ENCODE results near the gene WNT7A.

The WNT7A gene

GRCh38 chr3:13796701-13797460, 83.0 kb downstream of the WNT7A start:
- TF ChIP-seq, protein P1, sequence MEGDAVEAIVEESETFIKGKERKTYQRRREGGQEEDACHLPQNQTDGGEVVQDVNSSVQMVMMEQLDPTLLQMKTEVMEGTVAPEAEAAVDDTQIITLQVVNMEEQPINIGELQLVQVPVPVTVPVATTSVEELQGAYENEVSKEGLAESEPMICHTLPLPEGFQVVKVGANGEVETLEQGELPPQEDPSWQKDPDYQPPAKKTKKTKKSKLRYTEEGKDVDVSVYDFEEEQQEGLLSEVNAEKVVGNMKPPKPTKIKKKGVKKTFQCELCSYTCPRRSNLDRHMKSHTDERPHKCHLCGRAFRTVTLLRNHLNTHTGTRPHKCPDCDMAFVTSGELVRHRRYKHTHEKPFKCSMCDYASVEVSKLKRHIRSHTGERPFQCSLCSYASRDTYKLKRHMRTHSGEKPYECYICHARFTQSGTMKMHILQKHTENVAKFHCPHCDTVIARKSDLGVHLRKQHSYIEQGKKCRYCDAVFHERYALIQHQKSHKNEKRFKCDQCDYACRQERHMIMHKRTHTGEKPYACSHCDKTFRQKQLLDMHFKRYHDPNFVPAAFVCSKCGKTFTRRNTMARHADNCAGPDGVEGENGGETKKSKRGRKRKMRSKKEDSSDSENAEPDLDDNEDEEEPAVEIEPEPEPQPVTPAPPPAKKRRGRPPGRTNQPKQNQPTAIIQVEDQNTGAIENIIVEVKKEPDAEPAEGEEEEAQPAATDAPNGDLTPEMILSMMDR (conservative IDR thresholded peaks at IDR 0.05; ENCODE audit: low read length): no peak
- no peak for TF ChIP-seq EZH2phosphoT487 (IDR thresholded peaks at IDR 0.05; ENCODE audit: borderline replicate concordance)
- H3K36me3 ChIP-seq (ENCODE audit: insufficient read depth, low read length): no peaks in the 10 kb centered on the region
- H3K27me3 ChIP-seq (ENCODE audit: insufficient read depth, low read length, poor library complexity, severe bottlenecking): no peaks in the 10 kb centered on the region
- H3F3A ChIP-seq (ENCODE audit: low read depth): no peaks in the 10 kb centered on the region
- H4K20me1 ChIP-seq (ENCODE audit: insufficient read depth, low read length, poor library complexity, severe bottlenecking): no peaks in the 10 kb centered on the region
- H3K9me3 ChIP-seq (ENCODE audit: insufficient read depth, low read depth, low read length): no peaks in the 10 kb centered on the region
- H2AFZ ChIP-seq (ENCODE audit: low read length): no peak overlapping the region
- H3K4me2 ChIP-seq (ENCODE audit: low read depth, low read length, poor library complexity, severe bottlenecking): no peak overlapping the region
- no peaks in the 10 kb centered on the region for H3K4me1 ChIP-seq (ENCODE audit: insufficient read depth, low read length, poor library complexity, severe bottlenecking)
- no peaks in the 10 kb centered on the region for H3K9me2 ChIP-seq (replicated peaks; ENCODE audit: low read depth, low read length)
- no peaks in the 10 kb centered on the region for H3K79me2 ChIP-seq (ENCODE audit: insufficient read depth, low read length)
- H3K9ac ChIP-seq (ENCODE audit: low read depth, low read length, poor library complexity, severe bottlenecking): no peak overlapping the region
- no peak overlapping the region for H3K4me3 ChIP-seq (ENCODE audit: low read length, poor library complexity, severe bottlenecking)

DNA sequence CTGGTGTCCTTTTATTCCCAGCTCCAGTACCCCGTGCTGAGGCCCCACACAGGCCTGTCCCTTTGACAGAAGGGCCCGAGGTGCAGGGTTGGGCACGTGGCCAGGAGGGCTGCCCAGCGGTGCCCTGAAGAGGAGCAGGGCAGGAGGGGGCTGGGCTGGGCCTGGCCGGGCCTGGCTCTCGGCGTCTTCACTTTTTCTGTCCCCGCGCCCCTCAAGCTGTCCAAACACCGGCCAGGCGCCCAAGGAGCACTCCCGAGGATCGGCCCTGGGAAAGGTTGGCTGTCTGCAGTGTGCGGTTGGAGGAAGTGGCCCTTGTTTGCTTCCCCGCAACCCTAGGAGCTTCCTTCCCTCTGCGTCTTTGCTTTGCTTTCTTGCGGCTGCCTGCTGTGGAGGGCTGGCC, 84.1 kb downstream of the WNT7A start:
- Histone ChIP-seq H3K9me2 (replicated peaks; ENCODE audit: low read depth, low read length) (no peaks in the 10 kb centered on the region), H3K27me3 (ENCODE audit: insufficient read depth, low read length, poor library complexity, severe bottlenecking) (no peaks in the 10 kb centered on the region), H3K4me2 (ENCODE audit: low read depth, low read length, poor library complexity, severe bottlenecking) (no peak overlapping the region), H3K9me3 (ENCODE audit: insufficient read depth, low read depth, low read length) (no peaks in the 10 kb centered on the region), H4K20me1 (ENCODE audit: insufficient read depth, low read length, poor library complexity, severe bottlenecking) (no peaks in the 10 kb centered on the region), H3K4me3 (ENCODE audit: low read length, poor library complexity, severe bottlenecking) (no peak overlapping the region), H3K4me1 (ENCODE audit: insufficient read depth, low read length, poor library complexity, severe bottlenecking) (no peaks in the 10 kb centered on the region), H3K36me3 (ENCODE audit: insufficient read depth, low read length) (no peaks in the 10 kb centered on the region), H3K79me2 (ENCODE audit: insufficient read depth, low read length) (no peaks in the 10 kb centered on the region), H2AFZ (ENCODE audit: low read length) (no peak overlapping the region), H3K9ac (ENCODE audit: low read depth, low read length, poor library complexity, severe bottlenecking) (no peak overlapping the region), H3F3A (ENCODE audit: low read depth) (no peaks in the 10 kb centered on the region)
- TF ChIP-seq EZH2phosphoT487 (IDR thresholded peaks at IDR 0.05; ENCODE audit: borderline replicate concordance): no peak
- TF ChIP-seq, protein P1 (conservative IDR thresholded peaks at IDR 0.05; ENCODE audit: low read length): no peak

- Histone ChIP-seq H3F3A (ENCODE audit: low read depth) (no peaks in the 10 kb centered on the region), H3K4me2 (ENCODE audit: low read depth, low read length, poor library complexity, severe bottlenecking) (no peak overlapping the region), H3K4me1 (ENCODE audit: insufficient read depth, low read length, poor library complexity, severe bottlenecking) (no peaks in the 10 kb centered on the region), H2AFZ (ENCODE audit: low read length) (no peak overlapping the region), H3K9me2 (replicated peaks; ENCODE audit: low read depth, low read length) (no peaks in the 10 kb centered on the region), H4K20me1 (ENCODE audit: insufficient read depth, low read length, poor library complexity, severe bottlenecking) (no peaks in the 10 kb centered on the region), H3K79me2 (ENCODE audit: insufficient read depth, low read length) (no peaks in the 10 kb centered on the region), H3K9me3 (ENCODE audit: insufficient read depth, low read depth, low read length) (no peaks in the 10 kb centered on the region), H3K4me3 (ENCODE audit: low read length, poor library complexity, severe bottlenecking) (no peak overlapping the region), H3K27me3 (ENCODE audit: insufficient read depth, low read length, poor library complexity, severe bottlenecking) (no peaks in the 10 kb centered on the region), H3K9ac (ENCODE audit: low read depth, low read length, poor library complexity, severe bottlenecking) (no peak overlapping the region), H3K36me3 (ENCODE audit: insufficient read depth, low read length) (no peaks in the 10 kb centered on the region)
- TF ChIP-seq EZH2phosphoT487 (IDR thresholded peaks at IDR 0.05; ENCODE audit: borderline replicate concordance): no peak
- TF ChIP-seq, protein P1 (conservative IDR thresholded peaks at IDR 0.05; ENCODE audit: low read length): no peak
Measured at GRCh38 chr3:13794322-13794721, 85.5 kb downstream of the WNT7A start.
